Endothelial cell of umbilical vein (primary cell): Measurements from ENCODE around the gene EXOC6B. TPM values are rescaled to one million over a fixed set of nuclear protein-coding genes. Genes with fewer than 3 reads are reported as not detected.

Source experiments
- BruUV-seq: library from RNA; stranded (reverse); fragments of 400-500 nt; replicated peaks from 2 replicates; lab custom pipeline; 2021; lab: Mats Ljungman, UMichigan
- CTCF ChIA-PET: fragments of 300-600, 350-600 bp; sonication (Branson Sonifier 250); formaldehyde crosslinking; loops from one replicate; lab custom pipeline; 2021; ENCODE audit warnings: antibody characterized with exemption, inconsistent platforms; lab: Charles Lee
- POLR2A ChIA-PET: fragments of 300-600, 350-600 bp; sonication (Branson Sonifier 250); formaldehyde crosslinking; loops from one replicate; lab custom pipeline; 2021; ENCODE audit warnings: antibody characterized with exemption, inconsistent platforms; lab: Charles Lee
- DNase-seq: peaks from one replicate; pipeline ENCODE4 v3.0.0-alpha.2; 2011; ENCODE audit warnings: low read depth, low spot score
- FAIRE-seq: peaks from 2 replicates; lab custom pipeline; 2011; peaks lifted over from hg19 to GRCh38; lab: Jason Lieb, UNC
- H2AFZ ChIP-seq: 2 replicates; pipeline ENCODE4 v1.6.0; 2012; ENCODE audit warnings: low read depth, low read length, control low read depth, inconsistent platforms
- H3K27ac ChIP-seq: 2 replicates; pipeline ENCODE4 v1.5.1; 2011; ENCODE audit warnings: low read depth, mild to moderate bottlenecking, control low read depth, low read length, moderate library complexity; ENCODE audit not compliant: insufficient read depth
- H3K27me3 ChIP-seq, 2 experiments: 2 replicates each; pipeline versions ENCODE4 v1.6.0 to v1.6.1; 2011; ENCODE audit warnings: low read length in 2 of 2, mixed read lengths in 1 of 2; ENCODE audit not compliant: control insufficient read depth in 2 of 2, insufficient read depth in 2 of 2
- H3K36me3 ChIP-seq, 2 experiments: 2 replicates in 1 of 2; 3 replicates in 1 of 2; pipeline ENCODE4 v1.5.1; 2011; ENCODE audit warnings: low read length in 2 of 2, mild to moderate bottlenecking in 1 of 2, moderate library complexity in 1 of 2; ENCODE audit not compliant: control insufficient read depth in 2 of 2, insufficient read depth in 2 of 2; ENCODE audit errors: extremely low read depth in 1 of 2
- H3K4me1 ChIP-seq: 3 replicates; pipeline ENCODE4 v1.5.1; 2011; ENCODE audit warnings: mild to moderate bottlenecking, low read length; ENCODE audit not compliant: control insufficient read depth, insufficient read depth; ENCODE audit errors: extremely low read depth
- H3K4me2 ChIP-seq: 2 replicates; pipeline ENCODE4 v1.6.1; 2011; ENCODE audit warnings: low read length, control low read depth, mixed read lengths; ENCODE audit not compliant: insufficient read depth
- H3K4me3 ChIP-seq, 3 experiments: fragments of 200-600 bp in 1 of 3; sonication (generic), shearing (Covaris generic) in 1 of 3; replicated peaks in 1 of 3; 2 replicates each; pipeline ENCODE4 v1.5.1; 2011 to 2016; ENCODE audit warnings: control low read depth in 3 of 3, low read length in 3 of 3, mild to moderate bottlenecking in 2 of 3, inconsistent platforms in 1 of 3, low read depth in 1 of 3, moderate library complexity in 1 of 3; ENCODE audit not compliant: insufficient read depth in 1 of 3
- H3K79me2 ChIP-seq: 2 replicates; pipeline ENCODE4 v1.6.0; 2012; ENCODE audit warnings: low read length, inconsistent platforms; ENCODE audit not compliant: control insufficient read depth, insufficient read depth
- H3K9ac ChIP-seq: replicated peaks from 2 replicates; pipeline ENCODE3; 2011; ENCODE audit warnings: low read length, control low read depth; ENCODE audit not compliant: insufficient read depth; ENCODE audit errors: extremely low read depth
- H3K9me1 ChIP-seq: replicated peaks from 3 replicates; pipeline ENCODE4 v1.6.0; 2011; ENCODE audit warnings: mild to moderate bottlenecking, low read length; ENCODE audit not compliant: control insufficient read depth, insufficient read depth; ENCODE audit errors: extremely low read depth
- H3K9me3 ChIP-seq: replicated peaks from 2 replicates; pipeline ENCODE4 v1.5.1; 2012; ENCODE audit warnings: low read length, inconsistent platforms; ENCODE audit not compliant: control insufficient read depth, insufficient read depth
- H4K20me1 ChIP-seq: replicated peaks from 2 replicates; pipeline ENCODE3; 2011; ENCODE audit warnings: mild to moderate bottlenecking, low read length; ENCODE audit not compliant: control insufficient read depth, insufficient read depth; ENCODE audit errors: extremely low read depth
- EZH2 ChIP-seq: IDR thresholded peaks from 2 replicates; pipeline ENCODE4 v1.6.1; 2012; ENCODE audit warnings: borderline replicate concordance, low read depth, mild to moderate bottlenecking, moderate library complexity, low read length, inconsistent platforms; ENCODE audit not compliant: severe bottlenecking
- FOS ChIP-seq: IDR thresholded peaks from 2 replicates; pipeline ENCODE4 v1.6.1; 2011; ENCODE audit warnings: mild to moderate bottlenecking, low read length, moderate library complexity, borderline replicate concordance; ENCODE audit not compliant: insufficient read depth
- GATA2 ChIP-seq: IDR thresholded peaks from 2 replicates; pipeline ENCODE4 v1.7.0; 2011; ENCODE audit warnings: low read depth, mild to moderate bottlenecking, moderate library complexity, mixed read lengths, low read length; ENCODE audit not compliant: insufficient read length, insufficient read depth
- JUN ChIP-seq: IDR thresholded peaks from 2 replicates; pipeline ENCODE4 v1.6.1; 2011; ENCODE audit warnings: borderline replicate concordance, low read depth; ENCODE audit not compliant: insufficient read length, insufficient read depth
- MYC ChIP-seq: IDR thresholded peaks from one replicate; pipeline ENCODE4 v1.6.1; 2011; ENCODE audit warnings: mild to moderate bottlenecking, low read depth, low read length
- POLR2A ChIP-seq: IDR thresholded peaks from 2 replicates; pipeline ENCODE4 v1.6.1; 2012; ENCODE audit warnings: low read depth, mild to moderate bottlenecking, control low read depth, low read length
- POLR2AphosphoS5 ChIP-seq: IDR thresholded peaks from 2 replicates; pipeline ENCODE4 v1.6.1; 2012; ENCODE audit warnings: low read depth, mild to moderate bottlenecking, control low read depth, low read length, moderate library complexity; ENCODE audit not compliant: insufficient read depth
- dilution Hi-C: fragments of 300-500 bp; cut with MboI; formaldehyde crosslinking; loops from one replicate; pipeline ENCODE4 v1.15.0; 2019; ENCODE audit warnings: low sequenced_read_pairs; ENCODE audit not compliant: extremely low pct_ligation_motif_present
- intact Hi-C: fragments of 100-400 bp; cut with micrococcal nuclease; formaldehyde crosslinking; loops from one replicate; pipeline ENCODE4 v1.10.0; 2022
- polyA plus RNA-seq, 4 experiments: library from polyadenylated mRNA; depleted of rRNA in 3 of 4; stranded (reverse) in 3 of 4; unstranded in 1 of 4; fragments of >200 nt; gene quantifications; 2 replicates each; pipeline versions ENCODE4 v1.2.1 to v1.2.3, GENCODE V29; 2011 to 2012; ENCODE audit warnings: missing spikeins in 1 of 4
- total RNA-seq: library from RNA; stranded (reverse); gene quantifications from 2 replicates; pipeline ENCODE4 v1.2.3, GENCODE V29; 2021
- TF ChIP-seq, protein P1 (sequence below): IDR thresholded peaks from 2 replicates; pipeline ENCODE4 v1.6.1; 2011; ENCODE audit not compliant: insufficient read depth, insufficient read length

EXOC6B gene
- total and polyA plus RNA-seq, 2 donors (not counting 3 experiments of a cell fraction or from before 2014, with no cell fraction given), result 10.8 to 34.8 TPM

DNA sequence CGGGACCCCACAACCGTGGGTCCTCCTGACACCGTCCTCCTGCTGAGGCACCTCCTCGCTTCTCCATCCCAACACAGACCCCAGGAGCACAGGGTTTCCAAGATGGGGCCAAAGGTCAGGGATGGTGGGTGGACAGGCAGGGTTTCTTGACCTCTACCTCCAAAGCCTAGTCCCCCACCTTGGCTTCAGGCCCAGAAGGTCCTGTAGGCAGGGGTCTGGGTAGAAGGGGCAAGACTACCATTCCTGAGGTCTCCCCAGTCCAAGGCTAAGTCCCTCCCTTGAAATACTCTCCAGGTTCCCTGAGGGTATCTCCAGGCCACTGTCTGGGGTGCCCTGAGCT is 685.2 kb downstream of the EXOC6B start:
- H4K20me1 ChIP-seq, result no peaks in the 10 kb centered on the region
- TF ChIP-seq POLR2AphosphoS5 (no peak), JUN (no peak), POLR2A (no peak), MYC (no peak), FOS (no peak), EZH2 (no peak), GATA2 (no peak)
- TF ChIP-seq, protein P1, sequence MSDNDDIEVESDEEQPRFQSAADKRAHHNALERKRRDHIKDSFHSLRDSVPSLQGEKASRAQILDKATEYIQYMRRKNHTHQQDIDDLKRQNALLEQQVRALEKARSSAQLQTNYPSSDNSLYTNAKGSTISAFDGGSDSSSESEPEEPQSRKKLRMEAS, result no peak
- H3K9me3 ChIP-seq, result no peaks in the 10 kb centered on the region
- POLR2A ChIA-PET, result no interaction called here
- intact Hi-C loops, result no loop called here
- H3K4me1 ChIP-seq, result peaks cover 8% of the 10 kb centered on the region
- H3K27me3 ChIP-seq, result peaks cover 18 to 31% of the 10 kb centered on the region in 2 experiments
- no peak overlapping the region for H3K4me2 ChIP-seq
- no peaks in the 10 kb centered on the region for H3K9me1 ChIP-seq
- H2AFZ ChIP-seq, result no peak overlapping the region
- dilution Hi-C loops, result no loop called here
- no peaks in the 10 kb centered on the region for H3K36me3 ChIP-seq
- H3K27ac ChIP-seq, result no peak overlapping the region
- DNase-seq, result no peak
- no peak overlapping the region for H3K9ac ChIP-seq
- no peak overlapping the region for H3K4me3 ChIP-seq
- H3K79me2 ChIP-seq, result no peaks in the 10 kb centered on the region
- FAIRE-seq, result no peak
- BruUV-seq, result no TSS peak
- CTCF ChIA-PET, result interaction anchor here (1.3 to 2.0 kb wide), 3 partner anchors 10 to 338 kb away, joined by 3 to 8 read pairs (median 4); no protein-coding TSS in a partner anchor
